Measurements from ENCODE around the gene PTX4. TPM values are rescaled to one million over a fixed set of nuclear protein-coding genes. Genes with fewer than 3 reads are reported as not detected.

PTX4 gene
- total RNA-seq, 1 donor from 2014 or later: 2.2 TPM

DNA sequence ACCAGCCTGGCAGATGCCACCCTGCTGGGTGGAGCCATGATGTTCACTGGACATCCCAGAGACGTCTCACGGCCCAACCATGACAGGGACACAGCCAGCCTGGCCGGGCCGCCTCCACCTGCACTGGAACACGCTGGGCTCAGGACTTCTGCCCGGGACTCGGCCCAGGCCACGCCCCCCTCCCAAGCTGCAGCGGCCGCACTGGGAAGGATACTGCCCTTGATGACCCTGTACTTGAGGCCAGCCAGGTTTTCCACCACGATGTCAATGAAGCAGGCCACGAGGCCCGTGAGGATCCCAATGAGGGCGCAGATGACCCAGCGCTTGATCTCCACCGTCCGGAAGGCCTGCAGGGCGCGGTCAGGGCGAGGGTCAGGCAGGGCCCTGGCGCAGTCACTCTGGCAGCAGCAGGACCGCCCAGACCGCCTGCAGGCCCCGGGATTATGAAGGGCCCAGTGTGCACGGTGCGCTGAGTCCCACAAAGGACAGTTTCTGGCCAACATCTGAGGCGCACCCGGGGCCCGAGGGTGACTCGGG is 28.1 kb downstream of the PTX4 start:
- TF ChIP-seq, protein P1, sequence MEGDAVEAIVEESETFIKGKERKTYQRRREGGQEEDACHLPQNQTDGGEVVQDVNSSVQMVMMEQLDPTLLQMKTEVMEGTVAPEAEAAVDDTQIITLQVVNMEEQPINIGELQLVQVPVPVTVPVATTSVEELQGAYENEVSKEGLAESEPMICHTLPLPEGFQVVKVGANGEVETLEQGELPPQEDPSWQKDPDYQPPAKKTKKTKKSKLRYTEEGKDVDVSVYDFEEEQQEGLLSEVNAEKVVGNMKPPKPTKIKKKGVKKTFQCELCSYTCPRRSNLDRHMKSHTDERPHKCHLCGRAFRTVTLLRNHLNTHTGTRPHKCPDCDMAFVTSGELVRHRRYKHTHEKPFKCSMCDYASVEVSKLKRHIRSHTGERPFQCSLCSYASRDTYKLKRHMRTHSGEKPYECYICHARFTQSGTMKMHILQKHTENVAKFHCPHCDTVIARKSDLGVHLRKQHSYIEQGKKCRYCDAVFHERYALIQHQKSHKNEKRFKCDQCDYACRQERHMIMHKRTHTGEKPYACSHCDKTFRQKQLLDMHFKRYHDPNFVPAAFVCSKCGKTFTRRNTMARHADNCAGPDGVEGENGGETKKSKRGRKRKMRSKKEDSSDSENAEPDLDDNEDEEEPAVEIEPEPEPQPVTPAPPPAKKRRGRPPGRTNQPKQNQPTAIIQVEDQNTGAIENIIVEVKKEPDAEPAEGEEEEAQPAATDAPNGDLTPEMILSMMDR (IDR thresholded peaks at IDR 0.05; ENCODE audit: partially characterized antibody, unreplicated experiment): no peak
- Mint-ChIP-seq H3K27me3 (ENCODE audit: unreplicated experiment) (peaks cover 6% of the 10 kb centered on the region), H3K4me1 (ENCODE audit: low read depth, unreplicated experiment) (no peaks in the 10 kb centered on the region), H3K9me3 (ENCODE audit: unreplicated experiment) (no peaks in the 10 kb centered on the region), H3K27ac (ENCODE audit: unreplicated experiment) (no peak overlapping the region), H3K36me3 (ENCODE audit: unreplicated experiment) (no peaks in the 10 kb centered on the region), H3K4me3 (ENCODE audit: unreplicated experiment) (no peak overlapping the region)
- no peak for DNase-seq

DNA sequence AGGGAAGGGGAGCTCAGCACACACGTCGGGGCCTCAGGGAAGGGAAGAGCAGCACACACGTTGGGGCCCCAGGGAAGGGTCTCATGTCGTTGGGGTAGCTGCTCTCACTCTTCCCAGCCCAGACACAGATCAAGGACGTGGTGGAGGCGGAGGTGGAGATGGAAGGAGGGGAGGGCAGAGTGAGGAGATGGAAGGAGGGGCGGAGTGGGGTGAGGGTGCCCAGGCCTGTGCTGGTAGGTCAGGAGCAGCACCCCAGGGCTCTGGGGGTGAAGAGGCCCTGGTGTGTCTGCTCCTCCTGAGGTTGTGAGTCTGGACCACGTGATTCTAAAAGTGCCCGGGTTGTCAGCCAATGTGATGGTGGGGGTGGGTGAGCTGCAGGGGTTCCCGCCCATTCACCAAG is 28.8 kb downstream of the PTX4 start:
- no peaks in the 10 kb centered on the region for H3K9me3 Mint-ChIP-seq (ENCODE audit: unreplicated experiment)
- TF ChIP-seq, protein P1 (IDR thresholded peaks at IDR 0.05; ENCODE audit: partially characterized antibody, unreplicated experiment): no peak
- no peaks in the 10 kb centered on the region for H3K36me3 Mint-ChIP-seq (ENCODE audit: unreplicated experiment)
- H3K27me3 Mint-ChIP-seq (ENCODE audit: unreplicated experiment): peaks cover 4% of the 10 kb centered on the region
- no peak for DNase-seq
- H3K27ac Mint-ChIP-seq (ENCODE audit: unreplicated experiment): no peak overlapping the region
- no peak overlapping the region for H3K4me3 Mint-ChIP-seq (ENCODE audit: unreplicated experiment)
- H3K4me1 Mint-ChIP-seq (ENCODE audit: low read depth, unreplicated experiment): no peaks in the 10 kb centered on the region

DNA sequence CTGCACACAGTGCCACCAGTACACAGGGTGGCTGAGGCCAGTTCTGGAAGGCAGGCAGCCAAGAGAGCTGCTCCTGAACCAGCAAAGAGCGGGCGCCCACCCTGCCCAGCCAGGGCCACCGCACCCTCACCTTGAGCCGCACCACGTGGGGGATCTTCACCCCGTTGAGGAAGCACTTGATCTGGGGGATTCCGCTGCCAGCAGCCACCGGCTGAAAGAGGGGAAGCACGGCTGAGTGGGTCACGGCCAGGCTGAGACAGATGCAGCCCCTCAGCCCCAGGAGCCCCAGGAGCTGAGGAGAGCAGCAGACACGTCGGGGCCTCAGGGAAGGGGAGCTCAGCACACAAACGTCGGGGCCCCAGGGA is 29.8 kb downstream of the PTX4 start:
- no peak for DNase-seq
- Mint-ChIP-seq H3K9me3 (ENCODE audit: unreplicated experiment) (no peaks in the 10 kb centered on the region), H3K27ac (ENCODE audit: unreplicated experiment) (no peak overlapping the region), H3K36me3 (ENCODE audit: unreplicated experiment) (no peaks in the 10 kb centered on the region), H3K4me3 (ENCODE audit: unreplicated experiment) (no peak overlapping the region), H3K4me1 (ENCODE audit: low read depth, unreplicated experiment) (no peaks in the 10 kb centered on the region), H3K27me3 (ENCODE audit: unreplicated experiment) (peaks cover 6% of the 10 kb centered on the region)
- TF ChIP-seq, protein P1 (IDR thresholded peaks at IDR 0.05; ENCODE audit: partially characterized antibody, unreplicated experiment): no peak

DNA sequence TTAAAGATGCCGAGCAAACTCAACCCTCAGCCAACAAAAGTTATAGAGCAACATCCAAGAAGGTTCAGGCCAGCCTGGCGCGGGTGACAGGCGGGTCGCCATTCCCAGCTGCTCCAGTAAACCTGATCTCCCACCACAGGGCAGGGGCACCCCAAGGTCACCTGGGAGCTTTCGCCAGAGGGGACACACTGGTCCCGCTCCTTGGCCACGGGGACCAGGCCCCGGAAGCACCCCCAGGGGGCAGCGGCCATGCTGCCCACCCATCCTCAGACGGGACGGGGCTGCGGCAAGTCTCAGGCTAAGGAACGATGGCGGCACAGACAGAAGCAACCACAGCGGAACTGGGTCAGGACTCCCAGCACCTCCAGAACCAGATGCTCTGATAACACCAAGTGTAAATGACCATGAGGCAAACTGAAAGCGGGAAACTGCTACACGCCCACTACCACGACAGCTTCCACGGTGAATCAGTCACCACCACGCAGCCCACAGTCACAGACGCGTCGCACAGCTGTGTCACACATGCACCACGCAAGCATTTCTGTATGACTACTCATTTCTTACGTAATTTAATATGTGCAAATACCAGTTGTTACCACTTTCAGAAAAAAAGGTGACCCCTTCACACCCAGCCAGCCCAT is 30.3 kb downstream of the PTX4 start:
- Mint-ChIP-seq H3K27me3 (ENCODE audit: unreplicated experiment) (peaks cover 6% of the 10 kb centered on the region), H3K36me3 (ENCODE audit: unreplicated experiment) (no peaks in the 10 kb centered on the region), H3K27ac (ENCODE audit: unreplicated experiment) (no peak overlapping the region), H3K9me3 (ENCODE audit: unreplicated experiment) (no peaks in the 10 kb centered on the region), H3K4me1 (ENCODE audit: low read depth, unreplicated experiment) (no peaks in the 10 kb centered on the region), H3K4me3 (ENCODE audit: unreplicated experiment) (no peak overlapping the region)
- DNase-seq: no peak
- TF ChIP-seq, protein P1 (IDR thresholded peaks at IDR 0.05; ENCODE audit: partially characterized antibody, unreplicated experiment): no peak

DNA sequence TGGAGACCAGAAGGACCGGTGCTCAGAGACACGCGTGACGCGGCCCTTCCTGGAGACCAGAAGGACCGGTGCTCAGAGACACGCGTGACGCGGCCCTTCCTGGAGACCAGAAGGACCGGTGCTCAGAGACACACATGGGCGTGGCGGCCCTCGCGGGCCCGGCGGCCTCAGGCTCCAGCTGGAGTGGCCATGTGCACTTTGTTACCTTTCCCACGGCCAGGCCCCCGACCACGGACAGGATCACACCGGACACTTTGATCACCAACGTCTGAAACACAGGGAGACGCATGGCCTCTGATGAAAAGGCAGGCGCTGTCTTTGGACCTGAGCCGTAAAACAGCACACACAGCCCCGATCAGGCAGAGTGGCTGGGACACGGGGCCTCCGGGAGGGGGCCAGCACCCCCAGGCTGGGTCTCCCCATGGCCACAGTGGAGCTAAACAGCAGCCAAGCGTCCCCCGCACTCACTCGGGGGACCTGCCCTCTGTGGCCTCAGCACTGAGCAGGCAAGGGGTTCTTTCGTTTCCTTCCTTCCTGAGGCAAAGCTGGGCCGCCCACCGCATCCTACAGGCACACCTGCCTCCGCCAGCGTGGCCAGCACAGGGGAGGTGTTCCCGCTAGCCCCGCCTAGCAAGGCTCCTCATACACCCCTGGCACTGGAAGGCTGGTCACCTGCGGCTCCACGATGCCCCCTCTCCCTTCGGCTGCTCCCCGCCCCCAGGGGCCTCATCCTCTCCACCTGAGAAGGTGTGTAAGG is 31.1 kb downstream of the PTX4 start:
- H3K27me3 Mint-ChIP-seq (ENCODE audit: unreplicated experiment): peaks cover 6% of the 10 kb centered on the region
- H3K4me3 Mint-ChIP-seq (ENCODE audit: unreplicated experiment): no peak overlapping the region
- DNase-seq: no peak
- H3K4me1 Mint-ChIP-seq (ENCODE audit: low read depth, unreplicated experiment): no peaks in the 10 kb centered on the region
- no peak overlapping the region for H3K27ac Mint-ChIP-seq (ENCODE audit: unreplicated experiment)
- TF ChIP-seq, protein P1 (IDR thresholded peaks at IDR 0.05; ENCODE audit: partially characterized antibody, unreplicated experiment): no peak
- H3K36me3 Mint-ChIP-seq (ENCODE audit: unreplicated experiment): no peaks in the 10 kb centered on the region
- H3K9me3 Mint-ChIP-seq (ENCODE audit: unreplicated experiment): no peaks in the 10 kb centered on the region
